A549 (cell line): ENCODE data around the gene FBXW12. TPM values are rescaled to one million over a fixed set of nuclear protein-coding genes. Genes with fewer than 3 reads are reported as not detected.
"Not testable (repeated sequence)": the region's sequence is repeated elsewhere in the genome, so short reads cannot be mapped to it uniquely, and the experiment has no call there.

Experiments used
- ATAC-seq, 2 experiments: fragments of 200-7000 bp in 1 of 2; fragments of >200 bp in 1 of 2; cut with Nextera tagmentation in 1 of 2; cut with Tn5 transposase in 1 of 2; 3 replicates each; pipeline versions ENCODE4 v1.8.0 to v1.9.1; 2018 to 2020; ENCODE audit warnings: mild to moderate bottlenecking in 1 of 2, moderate library complexity in 1 of 2
- CTCF ChIA-PET: fragments of 300-600 bp; sonication (Branson Sonifier 250); formaldehyde crosslinking; extraction: SDS; loops from one replicate; lab custom pipeline; 2021; ENCODE audit warnings: antibody characterized with exemption, inconsistent platforms; lab: Yijun Ruan, JAX
- POLR2A ChIA-PET: fragments of 350-600 bp; formaldehyde crosslinking; extraction: SDS; loops from one replicate; lab custom pipeline; 2021; ENCODE audit warnings: antibody characterized with exemption, inconsistent platforms; lab: Yijun Ruan, JAX
- DNase-seq, 2 experiments: peaks; one replicate each; pipeline versions ENCODE4 v3.0.0 to v3.0.0-alpha.2; 2011 to 2016; ENCODE audit warnings: low read depth in 1 of 2, low spot score in 1 of 2
- FAIRE-seq: peaks from 2 replicates; lab custom pipeline; 2011; peaks lifted over from hg19 to GRCh38; lab: Jason Lieb, UNC
- H3K27ac ChIP-seq, 2 experiments: fragments of >200 bp; sonication (Bioruptor Twin); formaldehyde crosslinking; 3 replicates each; pipeline ENCODE4 v1.5.1; 2016 to 2017
- H3K4me1 ChIP-seq: fragments of >200 bp; sonication (Bioruptor Twin); formaldehyde crosslinking; 3 replicates; pipeline ENCODE4 v1.6.1; 2016
- H3K4me2 ChIP-seq: fragments of >200 bp; sonication (Bioruptor Twin); formaldehyde crosslinking; 3 replicates; pipeline ENCODE4 v1.6.1; 2016
- H3K4me3 ChIP-seq: fragments of >200 bp; sonication (Bioruptor Twin); formaldehyde crosslinking; 3 replicates; pipeline ENCODE4 v1.5.1; 2016
- H3K9me3 ChIP-seq: fragments of >200 bp; sonication (Bioruptor Twin); formaldehyde crosslinking; 3 replicates; pipeline ENCODE4 v1.6.1; 2016
- ATOH8 ChIP-seq: fragments of 250-450 bp; sonication (Bioruptor Pico); IDR thresholded peaks from 2 replicates; pipeline ENCODE4 v1.5.0; 2020; ENCODE audit warnings: low read depth, mild to moderate bottlenecking, moderate library complexity
- BHLHE40 ChIP-seq: IDR thresholded peaks from 2 replicates; pipeline ENCODE4 v1.6.1; 2012; ENCODE audit warnings: low read depth, low read length, inconsistent platforms
- CBX8 ChIP-seq: fragments of 200-600 bp; sonication (generic); IDR thresholded peaks from 2 replicates; pipeline ENCODE4 v1.6.1; 2016
- CHD2 ChIP-seq: fragments of 150-350 bp; IDR thresholded peaks from 2 replicates; pipeline ENCODE4 v1.6.1; 2014; ENCODE audit warnings: low read length; ENCODE audit not compliant: partially characterized antibody
- CTCF ChIP-seq: fragments of >200 bp; sonication (Bioruptor Twin); formaldehyde crosslinking; IDR thresholded peaks from 3 replicates; pipeline ENCODE4 v1.5.1; 2016
- E2F6 ChIP-seq: IDR thresholded peaks from 2 replicates; pipeline ENCODE4 v1.6.1; 2012; ENCODE audit warnings: low read depth, borderline replicate concordance
- HES2 ChIP-seq: fragments of >200 bp; sonication (Bioruptor Twin); formaldehyde crosslinking; IDR thresholded peaks from 2 replicates; pipeline ENCODE4 v1.6.1; 2016
- HEYL ChIP-seq: fragments of 250-450 bp; sonication (Bioruptor Pico); IDR thresholded peaks from 2 replicates; pipeline ENCODE4 v1.8.0; 2021; ENCODE audit warnings: mild to moderate bottlenecking, moderate library complexity
- JUN ChIP-seq, 2 experiments: fragments of >200 bp; sonication (Bioruptor Twin); formaldehyde crosslinking; IDR thresholded peaks; 2 replicates in 1 of 2; 3 replicates in 1 of 2; pipeline ENCODE4 v1.6.1; 2016 to 2017
- MAX ChIP-seq: IDR thresholded peaks from 2 replicates; pipeline ENCODE4 v1.6.1; 2012
- NR3C1 ChIP-seq: fragments of >200 bp; sonication (Bioruptor Twin); formaldehyde crosslinking; IDR thresholded peaks from 3 replicates; pipeline ENCODE4 v1.6.1; 2017
- RAD21 ChIP-seq, 2 experiments: fragments of >200 bp in 1 of 2; sonication (Bioruptor Twin) in 1 of 2; formaldehyde crosslinking in 1 of 2; IDR thresholded peaks in 1 of 2; conservative IDR thresholded peaks in 1 of 2; 2 replicates in 1 of 2; 3 replicates in 1 of 2; pipeline ENCODE4 v1.6.1; 2012 to 2018; ENCODE audit warnings: inconsistent platforms in 1 of 2
- RNF2 ChIP-seq: fragments of 200-600 bp; sonication (generic); IDR thresholded peaks from 2 replicates; pipeline ENCODE4 v1.6.1; 2016; ENCODE audit warnings: low read depth, mild to moderate bottlenecking, antibody characterized with exemption, moderate library complexity, borderline replicate concordance
- SMC3 ChIP-seq: fragments of >200 bp; sonication (Bioruptor Twin); formaldehyde crosslinking; IDR thresholded peaks from 3 replicates; pipeline ENCODE4 v1.6.1; 2018; ENCODE audit warnings: inconsistent platforms
- SREBF2 ChIP-seq: fragments of 450-650 bp; IDR thresholded peaks from 2 replicates; pipeline ENCODE4 v1.6.1; 2014; ENCODE audit warnings: mild to moderate bottlenecking, moderate library complexity
- TFCP2L1 ChIP-seq: fragments of 250-450 bp; sonication (Bioruptor Pico); IDR thresholded peaks from 2 replicates; pipeline ENCODE4 v1.5.0; 2021; ENCODE audit warnings: mild to moderate bottlenecking
- USF2 ChIP-seq: fragments of 450-650 bp; IDR thresholded peaks from 2 replicates; pipeline ENCODE4 v1.6.1; 2014; ENCODE audit warnings: antibody characterized with exemption
- WGBS: methylation state at CpG from one replicate; pipeline ENCODE4 v1.1.6; 2017; ENCODE audit errors: missing lambda C conversion rate; 5-methylcytosine and 5-hydroxymethylcytosine counted together
- polyA plus RNA-seq, 4 experiments: library from polyadenylated mRNA; depleted of rRNA in 3 of 4; stranded (reverse); fragments of >200 nt; fragmentation: RNase III in 1 of 4; extraction: RNeasy Plus Mini Kit Qiagen cat#74134 plus additional on column Dnase treatment in 1 of 4; gene quantifications; 2 replicates in 3 of 4; 3 replicates in 1 of 4; pipeline ENCODE4 v1.2.3, GENCODE V29; 2011 to 2017

The FBXW12 gene
- polyA plus RNA-seq, 2 of the 4 experiments (the other 2 are of a cell fraction), result not detected

GRCh38 chr3:48399387-48400172, 27.6 kb downstream of the FBXW12 start:
- no peak overlapping the region for H3K4me2 ChIP-seq
- peak in 1 of 2 experiments; percentile 48; a peak in 4 of 6 replicates for ATAC-seq
- no peak for FAIRE-seq
- no peak overlapping the region for H3K4me3 ChIP-seq
- 66% methylated on average over 4 of the region's 4 CpGs for WGBS
- peaks cover 10% of the 10 kb centered on the region for H3K4me1 ChIP-seq
- DNase-seq, result no peak
- ChIA-PET POLR2A (interaction anchor here (0.8 kb wide), 1 partner anchor 98 kb away, joined by 3 read pairs; no protein-coding TSS in a partner anchor), CTCF (interaction anchor here (0.9 to 31.5 kb wide), 16 partner anchors 9 to 166 kb away, joined by 3 to 488 read pairs (median 4); partner anchors contain the start of genes ATRIP and PLXNB1)
- H3K27ac ChIP-seq, result no peak overlapping the region
- no peaks in the 10 kb centered on the region for H3K9me3 ChIP-seq
- TF ChIP-seq TFCP2L1, result no peak

GRCh38 chr3:48400824-48401433, 28.9 kb downstream of the FBXW12 start:
- H3K4me3 ChIP-seq, result no peak overlapping the region
- POLR2A ChIA-PET, result interaction anchor here (0.8 to 1.8 kb wide), 4 partner anchors 28 to 611 kb away, joined by 3 to 8 read pairs (median 5); partner anchors contain the start of genes CCDC51 and TMA7
- 50% methylated on average over 6 of the region's 6 CpGs for WGBS
- peak; percentile 67 to 84; a peak in 5 of 6 replicates for ATAC-seq
- CTCF ChIA-PET, result interaction anchor here (0.6 to 31.5 kb wide), 43 partner anchors 10 to 207 kb away, joined by 3 to 488 read pairs (median 3); partner anchors contain the start of genes ATRIP, CAMP, CCDC51 and PLXNB1
- no peak overlapping the region for H3K27ac ChIP-seq
- peak; percentile 67 to 70 for DNase-seq
- TF ChIP-seq CBX8 (no peak), NR3C1 (no peak), SREBF2 (no peak), CTCF (peak; percentile 73), HEYL (no peak), SMC3 (peak; percentile 59; the same call in 2 of the 3 replicates), CHD2 (no peak), RAD21 (conservative IDR thresholded peaks at IDR 0.05 in 1 of 2, IDR thresholded peaks at IDR 0.05 in 1 of 2) (peak; percentile 80 to 83)
- no peak for FAIRE-seq
- H3K9me3 ChIP-seq, result no peaks in the 10 kb centered on the region
- no peak overlapping the region for H3K4me2 ChIP-seq
- peaks cover 10% of the 10 kb centered on the region for H3K4me1 ChIP-seq

- not testable (repeated sequence) for H3K27ac ChIP-seq, H3K9me3 ChIP-seq, H3K4me2 ChIP-seq, DNase-seq, ATAC-seq, FAIRE-seq, H3K4me3 ChIP-seq
- POLR2A ChIA-PET, result interaction anchor here (1.0 to 1.8 kb wide), 2 partner anchors 35 to 38 kb away, joined by 5 read pairs; partner anchors contain the start of genes CCDC51 and TMA7
- peaks cover 10% of the 10 kb centered on the region for H3K4me1 ChIP-seq
- WGBS, result 91% methylated on average over 12 of the region's 12 CpGs
- CTCF ChIA-PET, result interaction anchor here (0.6 to 31.5 kb wide), 32 partner anchors 10 to 207 kb away, joined by 3 to 488 read pairs (median 4); partner anchors contain the start of genes ATRIP, CAMP, CCDC51 and PLXNB1
These were observed 29.4 kb downstream of the FBXW12 start for GRCh38 chr3:48401434-48401901.

- ChIA-PET POLR2A (no interaction called here), CTCF (interaction anchor here (1.9 to 31.5 kb wide), 6 partner anchors 9 to 147 kb away, joined by 13 to 488 read pairs (median 17); partner anchors contain the start of genes ATRIP, CCDC51, PLXNB1 and TMA7)
- DNase-seq (no peak), ATAC-seq (no peak), FAIRE-seq (no peak)
- WGBS, result 18% methylated on average over 7 of the region's 8 CpGs
- Histone ChIP-seq H3K27ac (peak overlapping the region; percentile 7 to 20; a peak in 2 of 6 replicates), H3K4me3 (no peak overlapping the region), H3K4me2 (peak overlapping the region; percentile 14; the same call in 1 of the 3 replicates), H3K9me3 (no peaks in the 10 kb centered on the region), H3K4me1 (peaks cover 10% of the 10 kb centered on the region)
- peak; percentile 63; the same call in 1 of the 2 replicates for TF ChIP-seq BHLHE40
- no peak for TF ChIP-seq HES2
- TF ChIP-seq RNF2, result no peak
- no peak for TF ChIP-seq SMC3
- no peak for TF ChIP-seq SREBF2
- no peak for TF ChIP-seq ATOH8 (CRISPR knock-in tag)
- TF ChIP-seq NR3C1, result no peak
- no peak for TF ChIP-seq E2F6
- TF ChIP-seq USF2, result peak; percentile 15; the same call in 1 of the 2 replicates
- TF ChIP-seq MAX, result peak; percentile 48; the same call in 1 of the 2 replicates
- TF ChIP-seq JUN (IDR thresholded peaks at IDR 0.05), result no peak
These were observed 30.3 kb downstream of the FBXW12 start for GRCh38 chr3:48402281-48402732.
